Mesothelial cell of epicardium (in vitro differentiated cells): ENCODE results near the gene GATAD2A. TPM values are rescaled to one million over a fixed set of nuclear protein-coding genes. Genes with fewer than 3 reads are reported as not detected.
A peak's percentile ranks its signal among the peaks of the same experiment; 100 is the strongest.

Experiments
- DNase-seq, 2 experiments: peaks; one replicate each; pipeline ENCODE4 v3.0.0; 2021; ENCODE audit warnings: low spot score in 2 of 2; ENCODE audit not compliant: unreplicated experiment in 2 of 2
- H3K27ac Mint-ChIP-seq: 2 replicates; pipeline ENCODE4 v1.8.0; 2021; ENCODE audit warnings: mixed read lengths
- H3K27me3 Mint-ChIP-seq: 2 replicates; pipeline ENCODE4 v1.8.0; 2021; ENCODE audit warnings: low read depth, mixed read lengths
- H3K36me3 Mint-ChIP-seq: 2 replicates; pipeline ENCODE4 v1.8.0; 2021; ENCODE audit warnings: mixed read lengths
- H3K4me1 Mint-ChIP-seq: 2 replicates; pipeline ENCODE4 v1.8.0; 2021; ENCODE audit warnings: mixed read lengths
- H3K4me3 Mint-ChIP-seq: 2 replicates; pipeline ENCODE4 v1.8.0; 2021; ENCODE audit warnings: mild to moderate bottlenecking, moderate library complexity, mixed read lengths
- H3K9me3 Mint-ChIP-seq: 2 replicates; pipeline ENCODE4 v1.8.0; 2021; ENCODE audit warnings: mixed read lengths
- CTCF ChIP-seq: fragments of 200-600 bp; sonication (generic); IDR thresholded peaks from one replicate; pipeline ENCODE4 v1.5.0; 2021; ENCODE audit warnings: antibody characterized with exemption; ENCODE audit not compliant: unreplicated experiment
- total RNA-seq: library from RNA; stranded (reverse); gene quantifications from 3 replicates; pipeline ENCODE4 v1.2.1, GENCODE V29; 2021

The GATAD2A gene
- total RNA-seq, 1 donor from 2014 or later, result 113 TPM

- no peak for DNase-seq
- no peak for TF ChIP-seq CTCF
- Mint-ChIP-seq H3K27me3 (no peaks in the 10 kb centered on the region), H3K4me1 (peaks cover 12% of the 10 kb centered on the region), H3K36me3 (peaks cover 2% of the 10 kb centered on the region), H3K27ac (peak overlapping the region; percentile 16), H3K9me3 (no peaks in the 10 kb centered on the region), H3K4me3 (no peak overlapping the region)
Observed at GRCh38 chr19:19427944-19428343, 22.5 kb downstream of the GATAD2A start.

GRCh38 chr19:19428746-19429145 lies 23.3 kb downstream of the GATAD2A start:
- TF ChIP-seq CTCF, result no peak
- Mint-ChIP-seq H3K4me1 (peaks cover 15% of the 10 kb centered on the region), H3K27me3 (no peaks in the 10 kb centered on the region), H3K9me3 (no peaks in the 10 kb centered on the region), H3K4me3 (no peak overlapping the region), H3K36me3 (peaks cover 2% of the 10 kb centered on the region), H3K27ac (no peak overlapping the region)
- DNase-seq, result no peak

GRCh38 chr19:19429361-19429760 lies 23.9 kb downstream of the GATAD2A start:
- H3K9me3 Mint-ChIP-seq, result no peaks in the 10 kb centered on the region
- H3K4me3 Mint-ChIP-seq, result no peak overlapping the region
- H3K27ac Mint-ChIP-seq, result peak overlapping the region; percentile 53
- no peak for DNase-seq
- peaks cover 15% of the 10 kb centered on the region for H3K4me1 Mint-ChIP-seq
- no peaks in the 10 kb centered on the region for H3K27me3 Mint-ChIP-seq
- peaks cover 2% of the 10 kb centered on the region for H3K36me3 Mint-ChIP-seq
- TF ChIP-seq CTCF, result no peak

- H3K36me3 Mint-ChIP-seq, result peaks cover 3% of the 10 kb centered on the region
- DNase-seq, result no peak
- TF ChIP-seq CTCF, result no peak
- no peaks in the 10 kb centered on the region for H3K9me3 Mint-ChIP-seq
- no peaks in the 10 kb centered on the region for H3K27me3 Mint-ChIP-seq
- H3K27ac Mint-ChIP-seq, result no peak overlapping the region
- H3K4me1 Mint-ChIP-seq, result peaks cover 15% of the 10 kb centered on the region
- H3K4me3 Mint-ChIP-seq, result no peak overlapping the region
Observed at GRCh38 chr19:19432732-19433131, 27.3 kb downstream of the GATAD2A start.

GRCh38 chr19:19433666-19434213 lies 28.3 kb downstream of the GATAD2A start:
- Mint-ChIP-seq H3K4me1 (peaks cover 15% of the 10 kb centered on the region), H3K9me3 (no peaks in the 10 kb centered on the region), H3K4me3 (no peak overlapping the region), H3K36me3 (peaks cover 1% of the 10 kb centered on the region), H3K27me3 (no peaks in the 10 kb centered on the region), H3K27ac (peak overlapping the region; percentile 2)
- no peak for DNase-seq
- no peak for TF ChIP-seq CTCF
